Stimulated activated CD8-positive, alpha-beta memory T cell treated with anti-CD3 and anti-CD28 coated beads, Interleukin-15, amount 100 ng/mL, for 1 hour (primary cell): ENCODE results near the gene OPRL1.

ENCODE experiments used
- DNase-seq: peaks from one replicate; pipeline ENCODE4 v3.0.0-alpha.2; 2020; ENCODE audit warnings: low read depth

The OPRL1 gene

DNA sequence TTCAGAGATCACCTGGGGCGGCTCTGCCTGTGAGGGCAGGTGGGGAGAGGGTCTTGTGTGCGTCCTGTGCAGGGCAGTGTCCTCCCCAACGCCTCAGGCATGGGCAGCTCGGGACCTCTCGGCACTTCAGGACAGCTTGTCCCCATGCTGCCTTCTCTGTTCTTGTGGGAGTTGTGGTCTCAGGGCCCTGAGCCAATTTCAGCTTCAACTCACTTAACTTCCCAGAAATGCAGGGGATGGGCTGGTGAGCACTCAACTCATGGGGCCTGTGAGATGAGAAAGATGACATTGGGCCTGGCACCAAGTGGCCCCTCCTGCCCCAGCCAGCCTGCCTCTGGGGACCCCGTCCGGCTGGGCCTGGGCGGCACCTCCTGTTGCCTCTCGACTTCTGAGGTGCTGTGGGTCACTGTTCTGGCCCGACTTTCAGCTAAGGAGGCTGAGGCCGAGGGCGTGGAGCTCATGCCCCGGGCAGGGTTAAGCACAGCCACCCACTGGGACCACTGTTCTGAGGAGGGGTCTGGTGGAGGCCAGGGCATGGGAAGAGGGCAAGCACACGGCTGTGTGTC is 7.3 kb upstream of the OPRL1 start:
- DNase-seq, result no peak

DNA sequence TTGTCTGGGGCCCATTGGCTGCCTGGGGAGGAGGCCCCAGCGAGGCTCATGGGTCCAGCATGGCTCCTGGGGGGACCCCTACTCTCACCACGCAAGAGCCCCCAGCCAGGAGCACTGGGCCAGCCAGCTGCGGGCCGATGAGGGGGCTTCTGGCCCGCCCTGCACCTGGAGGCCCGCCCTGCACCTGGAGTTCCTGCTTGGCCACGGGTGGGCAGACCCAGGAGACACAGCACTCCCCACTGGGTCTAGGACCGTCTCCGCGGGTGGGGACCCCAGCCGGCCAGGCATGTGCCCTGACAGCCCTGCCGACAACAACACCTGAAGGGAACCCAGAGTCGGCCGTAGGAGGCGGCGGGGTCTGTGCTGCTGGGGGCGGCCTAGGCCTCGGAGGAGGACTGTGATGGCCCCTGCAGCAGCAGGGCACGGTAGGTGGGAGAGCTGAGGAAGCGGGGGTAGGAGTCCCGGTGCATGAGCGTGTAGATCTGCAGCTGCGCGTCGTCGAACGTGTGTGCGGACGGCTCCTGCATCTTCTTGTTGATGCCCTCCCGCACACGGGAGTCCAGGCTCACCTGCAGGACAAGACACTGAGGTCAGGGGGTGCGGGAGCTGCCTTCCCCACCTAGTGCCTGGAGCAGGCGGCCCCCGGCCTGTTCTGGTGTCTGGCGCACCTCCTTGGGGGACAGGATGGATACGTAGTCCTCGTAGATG is 6.3 kb upstream of the OPRL1 start:
- DNase-seq, result no peak

DNA sequence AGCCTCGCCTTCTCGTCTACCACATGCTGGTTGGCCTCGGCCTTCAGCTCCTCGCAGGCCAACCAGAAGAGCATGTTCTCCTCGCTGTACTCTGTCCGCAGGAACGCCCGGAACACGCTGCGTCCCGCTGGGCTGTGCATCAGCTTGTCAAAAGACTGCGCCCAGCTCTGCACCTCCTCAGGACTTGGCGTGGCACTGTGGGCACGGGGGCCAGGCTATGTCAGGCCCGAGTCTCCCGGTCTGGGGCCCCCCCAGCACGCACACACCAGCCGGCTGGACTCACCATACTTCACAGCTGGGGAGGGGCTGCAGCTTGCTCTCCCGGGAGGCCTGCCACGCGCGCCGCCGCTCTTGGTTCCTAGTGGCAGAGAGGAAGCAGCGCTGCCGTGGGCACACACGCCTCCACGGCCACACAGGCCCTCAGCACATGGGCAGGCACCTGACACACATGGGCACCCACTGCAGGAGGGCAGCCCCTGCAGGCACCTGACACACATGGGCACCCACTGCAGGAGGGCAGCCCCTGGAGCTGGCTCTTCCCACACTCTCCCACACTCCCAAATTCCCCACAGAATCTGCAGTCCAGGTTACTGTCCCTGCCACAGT is 5.6 kb upstream of the OPRL1 start:
- DNase-seq, result no peak

DNA sequence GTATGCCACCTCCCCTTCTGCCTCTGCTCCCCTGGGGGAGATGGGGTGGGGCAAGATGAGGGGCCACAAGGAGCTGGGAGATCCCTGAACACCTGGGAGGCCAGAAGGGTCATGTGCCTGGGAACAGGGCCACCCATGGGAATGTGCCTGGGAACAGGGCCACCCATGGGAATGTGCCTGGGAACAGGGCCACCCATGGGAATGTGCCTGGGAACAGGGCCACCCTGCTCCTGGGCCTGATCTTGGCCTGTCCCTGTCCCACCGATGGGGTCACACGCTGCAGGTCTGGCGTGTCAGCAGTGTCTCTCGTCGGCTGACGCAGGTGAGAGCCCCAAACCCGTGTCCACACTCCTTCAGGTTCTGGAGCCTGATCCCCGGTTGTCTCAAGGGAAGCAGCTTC is 4.9 kb upstream of the OPRL1 start:
- DNase-seq, result no peak

DNA sequence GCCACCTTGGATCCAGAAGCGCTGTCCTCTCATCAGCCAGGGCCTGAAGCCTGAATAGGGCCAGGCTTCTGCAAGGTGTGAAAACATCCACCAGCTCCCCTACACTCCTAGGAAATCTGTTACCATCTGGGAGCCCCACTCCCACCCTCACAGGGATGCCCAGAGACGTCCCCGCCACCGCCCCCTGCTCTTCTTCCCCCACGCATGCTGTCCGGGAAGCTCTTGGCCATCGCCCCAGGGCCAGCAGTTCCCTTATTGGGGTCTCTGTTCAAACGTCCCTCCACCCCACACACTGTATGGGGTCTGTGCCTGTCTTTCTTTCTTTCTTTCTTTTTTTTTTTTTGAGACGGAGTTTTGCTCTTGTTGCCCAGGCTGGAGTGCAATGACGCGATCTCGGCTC is 4.3 kb upstream of the OPRL1 start:
- no peak for DNase-seq

DNA sequence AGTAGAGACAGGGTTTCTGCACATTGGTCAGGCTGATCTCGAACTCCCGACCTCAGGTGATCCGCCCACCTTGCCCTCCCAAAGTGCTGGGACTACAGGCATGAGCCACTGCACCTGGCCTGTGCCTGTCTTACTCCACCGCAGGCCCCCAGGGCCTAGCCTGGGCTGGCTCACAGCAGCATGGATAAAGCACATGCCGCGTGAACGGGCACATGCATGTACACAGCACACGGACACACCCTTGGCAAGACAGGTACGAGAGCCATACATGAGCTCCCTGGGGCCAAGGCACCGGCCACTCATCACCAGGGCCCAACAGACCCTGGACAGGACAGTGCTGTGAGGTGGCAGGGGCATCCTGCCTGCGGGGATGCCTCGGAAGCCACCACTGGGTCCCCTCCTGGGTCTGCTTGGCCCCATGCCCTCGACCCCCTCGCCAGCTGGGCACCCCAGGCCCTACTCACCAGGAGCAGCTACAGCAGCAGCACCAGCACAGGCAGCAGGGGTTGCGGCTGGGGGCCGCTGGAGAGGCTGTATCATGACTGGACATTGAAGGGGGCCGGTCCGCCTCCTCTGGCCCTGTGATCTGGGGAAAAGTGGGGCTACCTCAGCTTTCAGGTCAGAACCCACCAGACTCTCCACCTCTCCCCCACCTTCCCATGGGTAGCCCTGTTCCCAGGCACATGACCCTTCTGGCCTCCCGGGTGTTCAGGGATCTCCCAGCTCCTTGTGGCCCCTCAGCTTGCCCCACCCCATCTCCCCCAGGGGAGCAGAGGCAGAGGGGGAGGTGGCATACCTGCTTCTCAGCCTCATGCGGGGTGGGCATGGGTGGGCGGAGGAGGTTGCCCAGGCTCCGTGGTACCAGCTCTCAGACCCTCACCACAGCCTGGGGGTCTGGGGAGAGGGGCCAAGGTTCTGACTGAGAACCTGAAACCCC is 3.6 kb upstream of the OPRL1 start:
- DNase-seq, result no peak

DNA sequence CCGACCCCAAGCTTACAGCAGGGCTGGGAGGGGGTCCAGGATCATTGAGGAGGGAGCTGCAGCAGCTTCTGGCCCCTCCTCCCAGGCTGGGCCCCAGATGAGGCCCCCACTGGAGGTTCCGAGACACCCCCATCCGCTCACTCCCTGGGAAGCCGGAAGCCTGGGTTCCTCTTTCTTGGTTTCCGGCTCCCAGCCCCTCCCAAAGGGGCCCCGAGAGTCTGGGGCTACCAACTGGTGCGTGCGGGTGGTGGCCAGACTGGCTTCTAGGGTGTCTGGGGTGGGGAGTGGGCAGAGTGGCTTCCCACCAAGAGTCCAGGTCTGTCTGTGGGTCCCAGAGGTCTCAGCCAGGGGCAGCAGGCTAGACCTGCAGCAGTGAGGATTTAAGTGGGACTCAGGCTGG is 2.8 kb upstream of the OPRL1 start:
- no peak for DNase-seq

DNA sequence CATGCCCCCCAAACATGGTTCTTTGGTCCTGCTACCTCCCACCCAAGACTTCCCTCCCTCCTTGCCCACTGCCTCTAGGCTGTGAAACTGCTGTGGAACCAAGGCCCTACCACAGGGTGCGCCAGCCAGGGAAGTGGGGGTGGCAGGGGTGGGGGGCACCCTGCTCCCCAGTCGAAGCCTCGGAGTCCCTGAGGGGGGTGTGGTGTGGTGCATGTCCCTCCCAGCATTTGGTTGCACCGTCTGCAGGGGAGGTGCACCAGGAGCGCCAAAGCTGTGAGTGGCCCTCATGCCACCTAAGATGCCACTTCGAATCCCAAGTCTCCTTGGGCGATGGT is 2.4 kb upstream of the OPRL1 start:
- DNase-seq, result no peak

DNA sequence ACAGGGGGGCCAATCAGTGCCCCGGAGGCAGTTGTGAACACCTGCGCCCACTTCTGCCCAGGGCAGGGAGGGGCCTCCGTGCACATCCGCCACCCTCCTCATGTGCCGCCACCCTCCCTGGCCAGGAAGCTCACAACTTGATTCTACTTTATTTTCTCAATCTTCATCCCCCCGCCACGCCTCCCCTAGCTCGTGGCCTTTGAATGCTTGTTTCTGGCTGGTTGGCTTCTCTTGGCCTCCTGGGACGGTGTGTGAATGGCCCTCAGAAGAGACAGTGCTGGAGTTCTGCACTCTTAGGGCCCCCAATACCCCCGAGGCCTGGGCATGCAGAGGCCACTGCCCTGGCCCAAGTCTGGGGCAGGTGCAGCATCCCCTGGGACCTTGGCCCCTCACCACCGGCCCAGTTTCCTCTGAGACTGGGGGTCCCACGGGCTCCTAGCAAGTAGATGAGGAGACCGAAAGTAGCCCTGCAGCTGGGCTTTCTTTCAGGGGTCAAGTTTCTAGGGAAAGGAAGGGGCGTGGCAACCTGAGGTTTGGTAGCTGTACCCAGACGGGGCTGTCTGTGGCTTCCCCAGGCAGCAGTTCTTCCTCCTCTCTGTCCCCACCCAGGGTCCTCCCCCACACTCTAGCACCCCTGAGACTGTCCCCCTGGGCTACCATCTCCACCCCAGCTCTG is 1.9 kb upstream of the OPRL1 start:
- no peak for DNase-seq

DNA sequence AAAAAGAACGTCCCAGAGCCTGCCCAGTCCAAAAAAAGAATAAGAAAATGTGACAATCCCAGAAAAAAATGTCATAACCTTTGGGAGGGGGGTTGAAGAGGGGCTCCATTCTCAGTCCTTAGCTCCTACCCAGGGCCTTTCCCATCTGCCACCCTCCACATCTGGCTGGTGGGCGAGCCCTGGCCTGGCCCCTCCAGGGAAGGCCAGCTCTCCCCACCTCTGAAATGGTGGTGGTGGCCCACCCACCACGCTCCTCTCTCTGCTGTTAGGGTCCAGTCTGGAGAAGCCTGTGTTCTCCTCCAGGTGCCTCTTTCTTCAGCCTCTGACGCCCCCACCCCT is 979 bp upstream of the OPRL1 start:
- no peak for DNase-seq

DNA sequence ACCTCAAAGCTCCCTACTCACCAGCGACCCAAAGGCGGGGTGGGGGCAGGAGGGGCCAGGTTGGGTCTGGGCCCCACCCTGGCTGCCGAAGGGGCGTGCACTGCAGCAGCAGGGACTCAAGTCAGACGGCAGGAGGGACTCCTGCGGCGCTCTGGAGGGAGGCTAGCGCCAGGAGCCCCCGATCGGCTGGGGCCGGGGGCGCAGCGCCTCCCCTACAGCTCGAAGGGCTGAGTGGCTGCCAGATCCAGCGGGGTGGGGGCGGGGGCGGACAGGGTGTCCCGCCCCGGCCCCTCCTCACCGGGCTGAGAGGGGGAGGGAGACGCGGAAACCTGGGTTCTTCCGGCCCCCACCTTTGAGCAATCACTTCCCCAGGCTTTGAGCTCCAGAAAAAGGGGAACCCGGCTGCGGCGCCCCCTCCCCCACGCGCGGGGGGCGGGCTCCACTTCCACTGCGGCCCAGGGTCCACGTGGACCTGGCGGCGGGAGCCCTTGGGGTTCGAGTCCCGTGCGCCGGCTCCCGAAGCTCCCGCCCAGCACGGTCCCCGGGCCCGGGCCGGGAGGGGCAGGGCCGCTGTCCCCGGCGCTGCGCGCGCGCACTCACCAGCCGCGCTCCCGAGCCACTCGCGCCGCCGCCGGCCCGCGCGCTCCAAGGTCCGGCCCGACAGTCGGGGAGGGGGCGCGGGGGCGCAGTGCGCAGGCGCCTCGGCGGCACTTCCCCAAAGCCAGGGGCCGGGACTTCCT is 439 bp upstream of the OPRL1 start, which contains the start of gene RGS19:
Gene RGS19, minus strand, starts transcription at position 246 of the 740 bp plus-strand sequence. CDS start 2,632 bp downstream, outside the sequence.
- no peak for DNase-seq

DNA sequence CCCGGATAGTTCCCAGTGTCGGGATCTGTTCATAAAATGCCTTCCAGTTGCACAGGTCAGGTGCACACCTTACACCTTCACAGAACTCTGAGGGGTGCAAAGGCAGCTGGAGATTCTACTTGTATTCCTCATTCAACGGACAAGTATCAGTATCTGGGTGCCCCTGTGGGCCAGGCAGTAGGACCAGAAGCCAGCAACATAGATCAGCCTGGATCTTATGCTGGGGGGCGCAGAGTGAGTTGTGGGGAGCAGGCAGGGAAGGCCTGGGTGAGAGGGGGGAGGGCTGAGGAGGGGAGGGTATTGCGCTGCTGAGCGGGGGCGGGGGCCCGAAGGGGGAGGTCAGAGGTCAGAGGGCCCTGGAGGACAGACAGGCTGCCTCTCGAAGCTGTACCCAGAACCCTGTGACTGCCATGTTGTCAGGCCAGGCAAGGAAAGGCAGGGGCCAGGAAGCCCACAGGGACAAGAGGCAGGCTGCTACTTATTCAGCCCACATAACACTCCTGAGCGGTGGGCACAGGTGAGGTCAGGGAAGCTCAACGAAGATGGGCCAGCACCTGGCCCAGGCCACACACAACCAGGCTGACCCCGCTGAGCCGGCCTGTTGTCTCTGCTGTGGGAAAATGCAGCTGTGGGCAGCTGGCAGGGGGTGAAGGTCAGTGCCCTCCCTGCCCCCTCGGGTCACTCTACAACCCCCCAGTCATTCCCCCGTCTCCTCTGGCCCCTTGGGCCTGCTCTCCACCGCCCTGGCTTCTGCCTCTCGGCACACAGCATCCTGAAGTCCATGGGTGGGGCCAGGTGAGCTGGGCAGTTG is 1.1 kb downstream of the OPRL1 start:
- DNase-seq, result no peak

DNA sequence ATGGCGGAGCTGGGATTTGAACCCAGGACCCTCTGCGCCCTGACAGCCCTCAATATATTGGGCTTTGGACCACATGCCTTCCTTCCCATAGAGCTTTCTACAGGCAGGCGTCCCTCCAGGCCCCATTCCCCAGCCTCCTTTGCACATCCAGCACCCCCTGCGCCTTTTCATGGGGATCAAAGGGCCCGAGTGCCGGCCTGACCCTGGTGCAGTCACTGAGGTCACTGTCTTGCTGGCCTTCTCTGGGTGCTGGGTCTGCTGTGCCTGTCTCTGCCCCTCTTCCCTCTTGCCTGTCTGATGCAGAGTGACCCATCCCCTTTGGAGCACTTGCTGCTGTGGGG is 1.7 kb downstream of the OPRL1 start:
- no peak for DNase-seq

DNA sequence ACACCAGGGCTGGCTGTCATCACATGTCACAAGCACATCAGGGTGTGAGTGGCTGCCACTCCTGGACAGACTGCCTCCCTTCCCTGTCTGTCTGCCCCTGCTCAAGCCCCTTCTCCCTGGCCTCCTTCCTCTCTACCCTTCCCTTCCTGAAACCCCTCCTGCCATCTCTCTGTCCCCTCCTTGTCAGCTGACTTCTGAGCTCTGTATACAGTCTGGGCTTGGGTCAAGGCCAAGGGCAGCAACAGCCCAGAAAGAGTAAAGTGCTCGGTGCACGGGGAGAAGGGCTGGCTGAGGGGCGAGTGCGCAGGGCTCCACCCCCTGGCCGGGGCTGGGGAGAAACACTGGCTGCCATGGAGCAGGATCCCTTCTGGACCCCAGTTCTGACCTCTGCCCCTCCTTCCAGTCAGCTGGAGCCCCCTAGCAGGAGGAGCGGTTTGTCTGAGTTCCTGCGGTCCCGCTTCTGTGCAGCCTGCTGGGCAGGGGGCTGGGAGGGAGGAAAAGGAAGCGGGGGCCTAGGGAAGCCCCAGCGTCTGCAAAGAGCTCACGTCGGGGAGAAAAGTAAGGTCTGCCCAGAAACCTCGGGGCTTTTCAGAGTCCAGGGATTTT is 2.3 kb downstream of the OPRL1 start:
- no peak for DNase-seq

DNA sequence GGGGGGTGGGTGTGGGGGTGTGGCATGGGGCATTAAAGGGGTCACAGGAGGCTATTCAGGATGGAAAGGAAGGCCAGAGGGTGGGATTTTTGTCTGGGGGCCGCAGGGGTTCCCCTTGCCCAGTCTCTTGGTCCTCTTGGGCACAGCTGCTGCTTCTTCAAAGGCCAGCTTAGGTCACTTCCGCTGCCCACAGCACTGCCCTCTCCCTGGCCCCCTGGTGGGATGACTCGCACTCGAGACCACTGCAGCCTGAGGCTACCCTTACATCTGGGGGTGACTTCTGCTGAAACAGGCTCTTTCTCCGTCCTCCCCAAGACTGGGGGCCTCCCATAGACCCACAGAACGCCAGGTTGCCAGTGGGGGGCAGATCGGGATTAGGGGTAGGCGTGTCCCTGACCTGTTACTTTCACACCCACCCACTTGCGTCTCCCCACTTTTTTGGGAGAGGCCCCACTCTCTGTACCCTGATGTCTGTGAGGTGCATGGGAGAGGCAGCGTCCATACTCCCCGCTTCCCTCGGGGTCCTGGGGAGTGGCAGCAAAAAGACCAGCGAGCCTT is 3.0 kb downstream of the OPRL1 start:
- no peak for DNase-seq

DNA sequence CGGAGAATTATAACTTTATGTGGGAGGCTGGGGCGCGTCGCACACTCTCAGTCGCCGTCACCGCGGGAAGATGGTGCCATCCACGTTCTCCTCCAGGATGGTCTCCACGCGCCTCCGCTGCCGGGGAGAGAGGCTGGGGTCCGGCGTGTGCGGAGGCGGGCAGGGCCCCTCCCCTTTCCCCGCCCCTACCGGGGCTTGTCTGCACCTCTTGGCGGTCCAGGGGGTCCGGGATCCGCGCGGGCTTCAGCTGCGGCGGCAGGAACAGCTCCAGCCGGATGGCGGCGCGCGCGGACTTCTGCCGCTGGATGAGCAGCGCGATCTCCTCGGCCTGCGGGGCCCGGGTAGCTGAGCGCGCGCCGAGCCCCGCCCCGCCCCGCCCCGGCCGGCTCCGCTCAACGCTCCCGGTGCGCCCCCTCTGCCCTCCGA is 3.5 kb downstream of the OPRL1 start:
- DNase-seq, result no peak

DNA sequence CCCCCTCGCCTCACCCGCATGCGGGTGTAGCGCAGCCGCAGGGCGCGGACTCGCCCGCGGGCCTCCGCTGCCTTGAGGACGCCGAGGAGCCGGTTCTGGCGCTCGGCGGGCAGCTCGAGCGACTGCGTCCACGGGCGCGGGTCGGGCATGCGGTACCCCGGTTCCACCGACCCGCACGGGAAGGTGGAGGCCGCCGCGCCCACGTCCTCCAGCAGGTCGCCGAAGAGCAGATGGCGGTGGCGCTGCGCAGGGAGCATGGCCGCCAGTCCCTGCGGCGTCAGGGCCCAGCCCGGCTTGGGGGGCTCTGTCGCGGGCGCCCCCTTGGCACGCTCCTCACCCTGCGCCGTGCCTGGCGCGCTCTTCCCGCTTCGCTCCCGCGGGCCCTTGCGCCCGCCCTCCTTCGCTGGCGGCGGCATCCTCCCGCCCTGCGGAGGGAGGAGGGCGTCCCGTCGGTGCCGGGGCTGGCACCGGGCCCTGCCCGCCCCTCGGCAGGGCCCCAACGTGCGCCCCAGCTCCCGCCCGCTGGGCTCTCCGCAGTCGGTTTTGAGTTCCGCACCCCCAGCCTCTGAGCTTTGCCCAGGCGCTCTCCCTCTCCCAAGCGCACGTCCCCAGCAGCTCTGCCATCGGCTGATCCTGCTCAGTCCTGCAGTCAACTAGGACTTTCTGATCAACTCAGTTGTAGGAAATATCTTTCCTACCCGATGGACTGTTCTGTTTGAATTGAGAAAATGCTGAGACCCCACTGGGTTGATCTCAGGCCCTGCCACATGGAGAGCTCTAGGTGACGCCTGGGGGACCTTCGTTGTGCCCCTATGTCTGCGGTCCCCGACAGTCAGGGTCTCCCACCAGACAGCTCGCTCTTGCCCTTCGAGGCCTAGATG is 4.2 kb downstream of the OPRL1 start, which contains the start of gene LKAAEAR1:
Gene LKAAEAR1, minus strand, starts transcription at position 595 of the 881 bp plus-strand sequence. Its CDS starts 179 bp downstream, at position 416.
- no peak for DNase-seq

DNA sequence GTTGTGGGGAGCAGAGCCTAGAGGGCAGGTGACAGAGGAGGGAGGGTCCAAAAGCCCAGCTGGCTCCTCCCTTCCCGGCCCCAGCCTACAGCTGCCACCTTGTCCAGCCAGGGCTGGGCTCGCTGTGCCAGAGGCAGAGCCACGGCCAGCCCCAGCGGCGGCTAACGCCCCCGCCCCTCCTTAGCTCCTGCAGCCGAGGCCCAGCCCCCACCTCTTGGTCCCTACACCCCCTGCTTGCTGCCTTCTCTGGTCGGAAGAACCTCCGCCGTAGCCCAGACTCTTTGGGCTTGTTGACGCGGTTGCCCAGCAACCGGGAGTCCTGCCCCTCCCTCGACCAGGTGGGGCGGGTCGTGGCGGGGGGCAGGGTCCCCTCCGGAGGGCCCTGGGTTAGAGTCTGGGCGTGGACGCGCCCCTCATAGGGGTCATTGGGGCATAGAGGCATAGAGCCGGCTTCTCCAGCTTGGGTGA is 4.8 kb downstream of the OPRL1 start:
- no peak for DNase-seq

DNA sequence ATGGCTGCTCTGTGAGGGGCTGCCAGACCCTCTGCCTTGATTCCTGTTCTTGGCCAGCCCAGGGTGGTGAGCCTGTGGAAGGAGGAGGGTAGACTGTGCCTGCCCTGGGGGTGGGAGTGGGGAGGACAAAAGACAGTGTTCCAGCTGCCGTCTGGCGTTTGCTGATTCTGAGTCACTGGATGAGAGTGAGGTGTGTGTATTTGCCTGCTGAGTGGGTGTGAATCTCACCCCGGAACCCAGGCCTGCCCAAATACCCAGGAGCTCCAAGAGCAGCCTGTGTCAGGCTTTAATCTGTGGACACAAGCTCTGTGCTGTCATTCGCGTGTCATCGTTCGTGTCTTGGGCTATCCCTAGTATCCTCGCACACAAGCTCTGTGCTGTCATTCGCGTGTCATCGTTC is 6.9 kb downstream of the OPRL1 start:
- DNase-seq, result no peak
